DMS53 treated with DMSO at 0.1 percent for 48 hours (cell line): ENCODE results near the gene RHBDD3.
"Not testable (repeated sequence)": the region's sequence is repeated elsewhere in the genome, so short reads cannot be mapped to it uniquely, and the experiment has no call there.

Experiments used
- DNase-seq: peaks from one replicate; lab custom pipeline; 2025; ENCODE audit not compliant: unreplicated experiment; lab: John Stamatoyannopoulos, UW

The RHBDD3 gene

GRCh38 chr22:29251981-29252911, 15.5 kb downstream of the RHBDD3 start:
- DNase-seq = no peak

- no peak for DNase-seq
Measured at GRCh38 chr22:29251265-29251664, 16.5 kb downstream of the RHBDD3 start.

- DNase-seq = not testable (repeated sequence)
Measured at GRCh38 chr22:29247891-29248290, 19.9 kb downstream of the RHBDD3 start.

GRCh38 chr22:29245626-29246385, 22.0 kb downstream of the RHBDD3 start:
- no peak for DNase-seq

- DNase-seq = no peak
Measured at GRCh38 chr22:29244785-29245625, 22.8 kb downstream of the RHBDD3 start.

- no peak for DNase-seq
Measured at GRCh38 chr22:29243874-29244446, 23.8 kb downstream of the RHBDD3 start.

- not testable (repeated sequence) for DNase-seq
Measured at GRCh38 chr22:29240481-29240880, 27.3 kb downstream of the RHBDD3 start.

- DNase-seq = no peak
Measured at GRCh38 chr22:29233277-29233877, 34.4 kb downstream of the RHBDD3 start.

- no peak for DNase-seq
Measured at GRCh38 chr22:29231971-29232959, 35.5 kb downstream of the RHBDD3 start.

- no peak for DNase-seq
Measured at GRCh38 chr22:29230972-29231875, 36.6 kb downstream of the RHBDD3 start.

GRCh38 chr22:29226351-29226981, 41.3 kb downstream of the RHBDD3 start:
- no peak for DNase-seq

- no peak for DNase-seq
Measured at GRCh38 chr22:29225422-29226090, 42.2 kb downstream of the RHBDD3 start.

- no peak for DNase-seq
Measured at GRCh38 chr22:29224859-29225410, 42.8 kb downstream of the RHBDD3 start.

- DNase-seq = no peak
Measured at GRCh38 chr22:29224121-29224858, 43.5 kb downstream of the RHBDD3 start.

- DNase-seq = no peak
Measured at GRCh38 chr22:29219881-29220670, 47.7 kb downstream of the RHBDD3 start.
